SH-SY5Y (cell line): Measurements from ENCODE around the gene FAM32A.

Experiments used
- GATA2 ChIP-seq: IDR thresholded peaks from 2 replicates; pipeline ENCODE4 v1.6.1; 2011; ENCODE audit warnings: mild to moderate bottlenecking, low read depth, low read length
- GATA3 ChIP-seq: IDR thresholded peaks from 2 replicates; pipeline ENCODE4 v1.6.1; 2011; ENCODE audit warnings: low read depth, mild to moderate bottlenecking, low read length, moderate library complexity

The FAM32A gene

DNA sequence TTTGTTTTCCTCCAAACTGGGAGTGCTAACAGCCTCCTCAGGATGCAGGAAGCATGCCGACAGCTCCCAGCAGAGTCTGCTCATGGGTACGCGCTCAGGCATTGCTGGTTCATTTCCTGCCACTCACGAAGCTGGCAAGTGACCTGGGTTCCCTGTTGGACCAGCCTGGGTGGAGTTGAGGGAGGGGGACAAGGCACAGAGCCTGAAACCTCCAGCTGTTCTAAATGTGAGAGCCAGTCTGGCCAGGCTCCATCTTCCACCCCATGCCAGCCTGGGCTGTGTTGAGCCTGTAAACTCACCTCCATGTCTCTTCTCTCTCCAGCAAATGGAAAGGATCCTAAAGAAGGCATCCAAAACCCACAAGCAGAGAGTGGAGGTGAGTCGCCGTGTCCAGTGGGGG, 5.0 kb downstream of the FAM32A start:
- TF ChIP-seq GATA3 = no peak
- TF ChIP-seq GATA2 = no peak

DNA sequence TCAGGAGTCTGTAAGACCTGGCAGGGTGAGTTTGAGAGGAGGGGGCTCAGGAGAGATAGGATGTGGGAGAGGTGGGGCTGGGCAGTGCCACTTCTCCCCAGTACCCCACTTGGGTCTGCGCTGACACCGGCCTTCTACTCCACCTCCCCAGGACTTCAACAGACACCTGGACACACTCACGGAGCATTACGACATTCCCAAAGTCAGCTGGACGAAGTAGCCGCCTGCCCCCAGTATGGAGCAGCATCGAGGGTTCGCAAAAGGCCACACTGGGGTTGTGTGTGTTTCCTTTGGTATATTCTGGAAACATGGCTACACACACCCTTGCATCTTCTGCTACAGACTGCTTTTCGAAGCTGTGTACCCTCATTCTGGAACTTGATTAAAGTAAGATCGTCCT, 5.5 kb downstream of the FAM32A start:
- TF ChIP-seq GATA2 (no peak), GATA3 (no peak)

DNA sequence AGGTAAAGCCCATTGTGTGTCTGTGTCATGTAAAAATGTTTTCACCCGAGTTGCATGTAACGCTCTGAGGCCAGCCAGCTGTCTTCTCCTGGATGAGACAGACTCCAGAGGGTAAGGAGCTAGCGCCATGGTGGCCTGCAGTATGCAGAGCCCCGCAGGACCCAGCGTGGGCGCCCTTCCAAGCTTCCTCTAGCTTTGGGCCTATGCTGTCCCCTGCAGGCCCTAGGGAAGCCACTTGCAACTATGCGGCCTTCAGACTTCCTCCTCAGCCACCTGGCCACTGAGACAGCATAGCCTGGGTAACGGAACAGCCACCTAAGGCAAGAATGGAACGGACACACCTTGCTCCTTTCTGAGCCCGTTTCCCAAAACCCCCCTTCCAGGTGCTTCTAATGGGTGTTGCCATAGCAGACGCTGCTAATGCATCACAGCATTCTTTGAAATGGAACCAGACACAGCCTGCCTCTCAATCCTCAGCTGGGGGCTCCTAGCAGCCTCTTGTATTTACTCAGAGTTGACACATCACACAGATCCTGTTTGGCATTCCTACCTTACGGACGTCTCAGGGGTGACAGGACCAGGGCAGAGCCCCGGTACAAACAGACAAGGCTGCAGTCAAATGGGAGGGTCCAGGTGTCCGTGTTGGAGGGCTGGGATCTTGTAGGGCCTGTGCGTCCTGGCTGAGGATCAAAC, 6.2 kb downstream of the FAM32A start:
- TF ChIP-seq GATA2 (no peak), GATA3 (no peak)

DNA sequence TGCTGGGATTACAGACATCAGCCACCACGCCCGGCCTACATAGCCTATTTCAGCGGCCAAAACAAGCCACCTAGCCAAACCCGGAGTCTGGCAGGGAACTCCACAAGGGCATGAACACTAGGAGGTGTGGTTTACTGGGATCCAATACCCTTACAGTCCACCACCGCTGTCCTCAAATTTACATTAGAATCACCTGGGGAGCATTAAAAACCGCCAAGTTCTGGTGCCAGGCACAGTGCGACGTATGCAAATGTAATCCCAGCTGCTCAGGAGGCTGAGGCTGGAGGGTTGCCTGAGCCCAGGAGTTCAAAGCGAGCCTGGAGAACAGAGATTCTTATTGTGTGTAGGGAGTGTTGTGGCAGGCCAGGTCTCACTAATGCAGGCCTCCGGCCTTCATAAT, 8.3 kb downstream of the FAM32A start:
- TF ChIP-seq GATA3 (no peak), GATA2 (no peak)

DNA sequence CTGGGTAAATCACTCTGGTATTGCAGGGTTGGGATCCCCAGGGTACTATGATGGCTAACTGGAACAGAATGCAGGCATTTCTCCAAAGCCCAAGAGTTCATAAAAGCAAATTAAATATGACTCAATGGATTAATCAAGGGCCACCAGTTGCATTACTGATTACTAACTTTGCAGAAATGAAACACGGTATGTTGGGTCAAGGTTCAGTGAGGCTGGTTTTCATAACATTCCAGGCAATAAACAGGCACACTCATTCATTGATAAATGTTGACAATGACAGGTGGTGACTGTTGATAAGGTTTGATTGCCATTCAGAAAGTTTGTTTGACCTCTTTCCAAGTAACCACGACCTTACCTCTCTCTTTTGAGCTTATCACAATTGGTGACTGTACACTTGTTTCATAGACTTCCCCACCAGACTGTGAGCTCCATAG, 12.0 kb downstream of the FAM32A start:
- no peak for TF ChIP-seq GATA2
- no peak for TF ChIP-seq GATA3

DNA sequence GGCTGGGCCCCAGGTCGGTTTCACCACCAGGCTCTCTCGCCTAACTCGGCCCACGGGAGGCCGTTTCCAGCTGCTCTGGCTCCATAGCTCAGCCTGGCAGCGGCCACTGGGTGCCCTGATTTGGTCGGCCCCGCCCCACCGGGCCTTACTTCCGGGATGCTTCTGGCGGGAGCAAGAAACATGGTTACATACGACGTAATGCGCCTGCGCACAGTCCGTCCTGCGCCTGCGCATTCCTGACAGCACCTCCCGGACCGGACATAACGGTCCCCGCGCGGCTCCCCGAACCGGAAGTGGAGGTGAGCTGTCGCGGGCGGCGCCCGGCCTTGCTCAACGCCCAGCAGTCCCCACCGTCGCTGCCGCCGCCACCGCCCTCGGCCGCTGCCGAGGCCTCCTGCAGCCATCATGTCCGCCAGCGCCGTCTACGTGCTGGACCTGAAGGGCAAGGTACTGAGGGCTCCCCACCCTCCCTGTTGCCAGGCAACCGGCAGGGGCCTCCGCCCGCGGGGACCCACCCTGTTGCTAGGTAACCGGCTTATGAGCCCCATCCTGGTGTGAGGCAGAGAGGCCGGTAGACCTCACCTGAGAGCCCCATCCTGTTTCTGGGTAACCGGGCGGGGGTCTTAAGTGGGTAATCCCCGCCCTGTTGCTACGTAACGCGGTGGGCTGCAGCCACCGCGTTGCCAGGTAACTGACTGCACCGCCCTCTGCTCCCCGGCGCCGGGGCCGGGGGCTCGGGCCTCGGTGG, 12.6 kb downstream of the FAM32A start, which contains the start of gene AP1M1:
Gene AP1M1 (plus strand): TSS at position 290 of the 748 bp plus-strand sequence. CDS start 116 bp downstream, at position 406.
- TF ChIP-seq GATA2 (no peak; the same call in 1 of the 2 replicates), GATA3 (no peak)

DNA sequence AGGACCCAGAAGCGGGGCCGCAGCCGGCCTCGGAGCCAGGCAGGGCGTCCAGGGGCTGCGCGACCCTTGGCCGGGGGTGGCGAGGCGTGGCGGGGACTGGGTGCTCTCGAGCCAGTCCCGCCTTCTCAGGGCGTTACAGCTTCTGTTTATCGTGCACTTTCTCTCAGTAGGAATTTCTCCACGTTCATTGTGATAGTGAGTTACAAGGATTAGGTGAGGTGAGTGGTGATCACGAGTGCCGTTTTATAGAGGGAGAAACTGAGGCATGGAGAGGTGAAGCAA, 13.1 kb downstream of the FAM32A start:
- no peak for TF ChIP-seq GATA2

DNA sequence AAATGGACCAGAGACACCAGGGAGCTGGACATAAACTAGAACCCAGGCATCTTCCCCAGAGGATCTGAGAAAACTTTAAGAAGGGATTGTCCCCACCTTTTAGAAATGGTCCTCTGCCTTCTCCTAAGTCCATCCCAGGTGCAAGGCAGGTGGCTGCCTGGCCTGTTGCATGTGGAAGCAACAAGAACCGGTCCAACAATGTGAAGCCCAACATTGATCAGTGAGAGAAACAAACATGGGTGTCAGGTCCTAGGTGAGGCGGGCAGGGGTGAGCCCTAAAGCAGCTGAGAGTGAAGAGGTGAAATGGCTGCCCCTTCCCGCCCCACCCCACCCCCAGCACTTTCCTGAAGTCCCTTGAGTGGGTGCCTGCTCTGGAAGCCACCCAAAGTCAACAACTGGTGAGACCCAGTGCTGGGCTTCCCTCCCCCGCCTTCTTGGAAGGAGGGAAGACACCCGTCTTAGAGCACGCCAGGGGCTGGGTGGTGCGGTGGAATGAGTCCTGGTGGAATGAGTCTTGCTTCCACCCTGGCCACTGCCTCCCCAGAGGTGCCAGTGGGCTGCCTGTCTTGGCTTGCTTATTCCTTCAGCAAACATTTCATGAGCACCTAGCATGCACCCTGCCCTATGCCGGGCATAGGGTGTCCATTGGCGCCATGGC, 14.2 kb downstream of the FAM32A start:
- TF ChIP-seq GATA3 (no peak), GATA2 (no peak)

DNA sequence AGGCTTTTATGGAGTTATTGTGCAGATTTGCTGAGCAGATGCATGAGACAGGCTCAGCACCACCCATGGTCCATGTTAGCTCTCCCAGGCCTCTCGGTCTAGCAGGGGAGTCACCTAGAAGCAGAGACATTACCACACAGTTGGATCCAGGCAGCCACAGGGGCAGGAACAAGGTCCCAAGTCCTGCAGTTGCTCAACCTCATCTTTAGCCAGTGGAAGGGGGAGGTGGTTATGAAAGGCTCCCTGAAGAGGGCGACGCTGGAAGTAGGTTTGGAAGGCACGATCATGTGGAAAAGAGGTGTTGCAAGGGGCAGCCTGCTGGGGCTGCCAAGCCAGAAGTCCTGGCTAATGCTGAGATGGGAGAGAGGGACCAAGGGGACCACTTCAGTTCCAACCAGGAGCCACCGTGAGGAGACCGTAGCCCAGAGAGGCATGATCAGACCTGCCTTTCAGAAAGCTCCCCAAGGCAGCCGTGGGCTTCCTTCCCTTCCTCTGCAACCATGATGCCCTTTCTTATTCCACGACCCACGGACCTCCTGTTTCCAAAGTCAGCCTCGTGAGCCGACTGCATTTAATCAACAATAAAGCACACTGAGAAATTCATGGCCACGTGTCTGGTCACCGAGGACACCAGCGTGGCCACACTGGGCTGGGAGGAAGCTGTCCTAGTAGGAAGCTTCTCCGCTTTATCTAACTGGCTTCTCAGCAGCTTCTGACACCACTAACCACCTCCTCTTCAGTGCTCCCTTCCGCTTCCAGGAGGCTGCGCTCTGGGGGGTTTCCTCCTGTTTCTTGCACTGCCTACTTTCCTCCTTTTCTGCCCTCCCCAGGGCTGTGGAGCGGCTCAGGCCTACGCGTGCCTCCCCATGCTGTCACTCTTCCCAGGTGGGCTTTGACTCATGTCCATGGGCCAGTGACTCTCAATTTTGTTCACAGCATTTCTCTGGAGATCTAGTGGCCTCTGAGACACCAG, 15.1 kb downstream of the FAM32A start:
- TF ChIP-seq GATA3 (no peak), GATA2 (no peak)

DNA sequence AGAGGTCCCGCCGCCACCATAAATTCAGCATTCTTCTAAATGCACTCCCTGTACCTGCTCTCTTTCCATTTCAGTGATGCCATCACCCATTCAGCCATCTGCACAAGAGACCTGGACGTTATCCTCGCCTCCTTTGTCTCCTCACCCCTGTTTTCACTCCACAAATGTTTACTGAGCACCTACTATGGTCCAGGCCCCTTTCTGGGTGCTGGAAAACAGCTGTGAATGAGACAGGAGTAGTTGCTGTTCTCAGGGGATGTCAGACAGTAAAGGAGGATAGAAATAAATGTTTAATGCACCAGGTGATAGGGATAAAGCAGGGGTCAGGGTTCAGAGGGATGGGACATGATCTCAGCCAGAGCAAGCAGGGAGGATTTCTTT, 15.8 kb downstream of the FAM32A start:
- TF ChIP-seq GATA3 (no peak), GATA2 (no peak)

DNA sequence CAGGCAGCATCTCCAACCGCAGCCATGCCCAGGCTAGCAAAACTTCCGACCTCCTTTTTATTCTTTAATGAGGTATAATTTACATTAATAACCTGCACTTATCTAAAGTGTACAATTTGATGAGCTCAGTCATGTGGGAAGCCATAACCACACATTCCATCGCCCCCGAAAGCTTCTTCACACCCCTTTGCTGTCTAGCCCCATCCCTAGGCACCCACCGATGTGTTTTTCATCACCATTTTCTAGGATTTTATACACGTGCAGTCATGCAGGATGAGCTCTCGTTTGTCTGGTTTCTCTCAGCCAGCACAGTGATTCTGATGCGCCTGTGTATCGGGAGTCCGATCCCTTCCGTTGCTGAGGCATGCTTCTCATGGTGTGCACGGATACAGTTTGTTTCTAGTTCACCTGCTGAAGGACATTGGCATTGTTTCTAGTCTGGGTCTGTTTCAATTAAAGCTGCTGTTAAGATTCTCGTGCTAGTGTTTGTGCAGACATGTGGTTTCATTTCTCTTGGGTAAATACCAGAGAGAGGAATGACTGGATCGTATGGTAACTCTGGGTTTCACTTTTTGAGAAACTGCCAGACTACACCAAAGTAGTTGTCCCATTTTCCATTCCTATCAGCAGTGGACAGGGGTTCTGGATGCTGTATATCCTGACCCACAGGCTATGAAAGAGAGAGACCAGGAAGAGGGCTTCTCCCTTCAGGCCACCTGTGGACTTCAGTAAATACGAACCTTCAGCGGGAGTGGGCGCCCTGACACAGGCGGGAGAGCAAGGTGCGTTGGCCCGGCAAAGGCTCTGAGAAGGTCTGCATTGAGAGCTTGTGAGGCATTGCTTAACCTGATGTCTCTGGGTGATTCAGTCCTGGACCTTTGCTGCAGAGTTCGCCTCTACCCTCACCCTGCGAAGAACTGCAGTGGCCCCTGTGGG, 17.4 kb downstream of the FAM32A start:
- TF ChIP-seq GATA2 = no peak
- TF ChIP-seq GATA3 = no peak

DNA sequence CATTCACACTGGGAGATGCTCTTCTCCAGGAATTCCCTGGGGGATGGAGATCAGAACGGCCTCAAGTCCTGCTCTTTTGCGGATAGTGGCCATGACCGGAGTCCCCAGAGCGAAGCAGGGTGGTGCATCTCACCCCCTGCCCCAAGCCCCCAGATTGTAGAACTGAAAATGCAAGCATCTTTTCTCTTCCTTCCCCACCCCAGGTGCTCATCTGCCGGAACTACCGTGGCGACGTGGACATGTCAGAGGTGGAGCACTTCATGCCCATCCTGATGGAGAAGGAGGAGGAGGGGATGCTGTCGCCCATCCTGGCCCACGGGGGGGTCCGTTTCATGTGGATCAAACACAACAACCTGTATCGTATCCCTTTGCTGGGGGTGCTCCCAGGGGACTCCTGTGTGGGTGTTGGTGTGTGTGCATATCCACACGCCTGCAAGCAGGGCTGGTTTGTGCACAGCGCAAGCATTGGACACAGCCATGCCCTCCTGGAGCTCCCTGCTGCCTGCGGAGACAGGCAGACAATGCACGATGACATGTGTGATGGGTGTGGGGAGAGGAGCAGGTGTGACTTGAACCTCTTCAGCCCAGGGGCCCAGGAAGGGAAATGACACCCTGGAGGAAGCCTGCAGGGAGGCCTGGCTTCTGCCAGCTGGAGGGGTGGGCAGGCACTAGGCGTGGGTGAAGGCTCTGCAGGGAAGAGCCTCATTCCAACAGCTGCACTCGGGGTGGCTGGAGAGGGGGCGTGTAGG, 18.2 kb downstream of the FAM32A start:
- TF ChIP-seq GATA3 = no peak
- TF ChIP-seq GATA2 = no peak
